GM18861 (cell line): ENCODE measurements around the gene POLR2H.

Source experiments
- ATAC-seq: cut with Tn5 transposase; IDR thresholded peaks from one replicate; pipeline ENCODE4 v1.9.1; 2021; ENCODE audit not compliant: unreplicated experiment

The POLR2H gene

DNA sequence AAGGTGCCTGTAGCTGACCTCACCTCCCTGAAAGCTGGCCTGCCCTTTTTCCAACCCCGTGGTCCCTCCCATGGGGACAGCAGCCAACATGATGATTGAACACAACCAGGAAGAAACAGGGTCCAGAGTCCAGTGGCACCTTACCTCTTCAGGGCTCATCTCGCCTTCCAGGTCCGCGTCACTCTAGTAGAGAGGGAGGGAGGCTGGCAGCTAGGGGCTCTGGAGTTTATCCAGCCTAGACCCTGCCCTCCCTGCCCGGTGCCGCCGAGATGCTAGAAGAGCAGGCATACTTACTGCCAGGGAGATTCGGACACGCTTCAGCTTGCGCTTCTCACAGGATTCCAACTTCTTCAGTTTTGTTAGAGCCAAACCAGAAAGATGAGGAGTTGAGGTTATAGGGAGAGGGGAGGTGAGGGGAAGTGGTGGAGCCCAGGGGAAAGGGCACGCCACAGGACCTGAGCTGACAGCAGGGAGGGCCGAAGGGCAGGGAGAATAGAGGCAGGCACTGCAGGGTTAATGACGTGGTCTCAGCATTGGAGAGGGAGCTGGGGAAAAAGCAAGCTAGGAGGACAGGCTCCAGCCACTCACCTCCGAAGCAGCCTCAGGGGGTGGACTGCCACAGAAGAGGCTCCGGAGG is 9.2 kb upstream of the POLR2H start:
- ATAC-seq, result no peak

DNA sequence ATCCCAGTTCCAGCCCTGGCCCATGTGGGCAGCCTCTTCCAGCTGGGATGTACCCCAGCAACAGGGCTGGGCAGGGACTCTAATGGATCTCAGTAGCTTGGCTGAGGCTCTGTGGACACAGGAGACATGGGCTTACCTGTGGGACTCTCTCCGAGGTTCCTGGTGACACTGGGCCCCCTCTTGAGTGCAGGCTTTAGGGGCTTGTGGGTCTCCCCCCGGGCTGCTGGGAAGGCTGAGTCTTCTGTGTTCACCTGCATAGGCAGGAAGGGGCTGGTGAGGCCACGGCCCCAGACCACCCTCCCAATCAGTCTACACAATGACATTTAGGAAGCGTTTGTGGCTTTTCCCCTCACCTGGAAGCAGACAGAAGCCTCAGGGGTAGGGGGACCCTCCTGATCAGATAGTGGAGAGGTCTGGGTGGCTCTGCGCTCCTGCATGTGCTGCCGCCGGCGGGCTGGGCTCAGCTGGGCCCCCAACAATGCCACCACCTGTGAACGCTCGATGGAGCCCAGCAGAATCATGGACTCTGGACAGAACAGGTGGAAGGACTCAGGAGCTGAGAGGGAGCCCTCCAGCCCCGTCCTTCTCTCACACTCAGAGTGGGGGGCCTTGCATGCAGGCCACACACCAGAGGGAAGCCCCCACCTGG is 8.5 kb upstream of the POLR2H start:
- ATAC-seq, result no peak

DNA sequence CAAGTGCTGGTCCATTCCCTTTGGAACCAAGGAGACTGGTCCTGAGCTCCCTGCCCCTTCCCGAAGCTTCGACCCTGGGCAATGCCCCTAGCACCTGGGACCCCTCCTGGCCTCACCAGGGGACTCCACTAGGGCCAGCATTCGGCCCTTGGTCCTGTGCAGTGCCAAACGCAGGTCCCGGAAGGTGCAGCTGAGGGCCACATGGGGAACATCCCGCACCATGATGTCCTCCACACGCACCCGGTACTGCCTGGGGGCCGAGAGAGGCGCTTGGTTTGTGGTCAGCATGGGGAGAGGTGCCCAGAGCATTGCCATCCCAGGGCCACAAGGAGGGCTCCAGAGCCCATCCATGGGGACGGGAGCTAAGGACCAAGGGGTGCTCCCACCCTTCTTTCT is 8.0 kb upstream of the POLR2H start:
- ATAC-seq, result no peak

DNA sequence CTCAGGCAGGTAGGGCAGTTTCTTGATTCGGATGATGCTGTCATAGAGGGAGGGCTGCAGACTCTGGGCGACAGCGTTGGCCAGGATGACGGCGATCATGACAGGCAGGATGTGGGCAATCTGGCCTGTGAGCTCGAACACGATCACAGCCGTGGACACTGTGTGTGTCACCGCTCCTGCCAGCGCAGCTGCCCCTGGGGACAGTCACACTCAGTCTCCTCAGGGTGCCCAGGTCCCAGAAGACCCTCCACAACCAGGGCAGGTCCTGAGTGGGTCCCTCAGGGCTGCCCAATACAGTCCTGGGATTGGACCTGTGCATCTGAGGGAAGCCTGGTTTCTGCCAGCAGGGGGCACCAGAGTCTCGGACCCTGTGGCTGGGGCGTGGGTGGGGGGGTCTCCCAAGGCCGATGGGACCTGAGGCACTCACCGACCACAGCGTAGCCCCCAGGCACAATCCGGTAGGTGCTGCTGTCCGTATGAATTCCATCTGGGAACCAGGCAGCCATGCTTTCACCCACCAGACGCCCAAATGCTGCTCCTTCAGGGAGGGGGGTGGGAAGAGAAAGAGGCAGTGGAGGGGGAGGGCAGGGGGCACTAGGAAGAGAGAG is 7.3 kb upstream of the POLR2H start:
- no peak for ATAC-seq

DNA sequence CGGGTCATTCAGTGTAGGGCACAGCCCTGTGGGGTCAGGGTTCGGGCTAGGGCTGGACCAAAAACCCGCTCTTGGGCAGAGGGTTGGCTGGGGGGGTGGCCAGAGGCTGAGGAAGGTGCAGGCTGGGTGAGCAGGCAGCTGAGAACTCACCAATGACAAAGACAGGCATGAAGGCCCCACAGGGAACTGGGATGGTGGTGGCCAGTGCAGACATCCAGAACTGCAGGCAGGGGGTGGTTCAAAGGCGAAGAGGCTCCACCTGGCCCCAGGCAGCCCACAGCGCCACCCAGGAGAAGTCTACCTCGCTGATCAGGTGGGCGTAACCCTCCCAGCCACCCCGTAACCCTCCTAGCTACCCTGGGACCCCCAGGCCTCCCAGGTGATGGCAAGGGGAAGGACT is 6.8 kb upstream of the POLR2H start:
- no peak for ATAC-seq

DNA sequence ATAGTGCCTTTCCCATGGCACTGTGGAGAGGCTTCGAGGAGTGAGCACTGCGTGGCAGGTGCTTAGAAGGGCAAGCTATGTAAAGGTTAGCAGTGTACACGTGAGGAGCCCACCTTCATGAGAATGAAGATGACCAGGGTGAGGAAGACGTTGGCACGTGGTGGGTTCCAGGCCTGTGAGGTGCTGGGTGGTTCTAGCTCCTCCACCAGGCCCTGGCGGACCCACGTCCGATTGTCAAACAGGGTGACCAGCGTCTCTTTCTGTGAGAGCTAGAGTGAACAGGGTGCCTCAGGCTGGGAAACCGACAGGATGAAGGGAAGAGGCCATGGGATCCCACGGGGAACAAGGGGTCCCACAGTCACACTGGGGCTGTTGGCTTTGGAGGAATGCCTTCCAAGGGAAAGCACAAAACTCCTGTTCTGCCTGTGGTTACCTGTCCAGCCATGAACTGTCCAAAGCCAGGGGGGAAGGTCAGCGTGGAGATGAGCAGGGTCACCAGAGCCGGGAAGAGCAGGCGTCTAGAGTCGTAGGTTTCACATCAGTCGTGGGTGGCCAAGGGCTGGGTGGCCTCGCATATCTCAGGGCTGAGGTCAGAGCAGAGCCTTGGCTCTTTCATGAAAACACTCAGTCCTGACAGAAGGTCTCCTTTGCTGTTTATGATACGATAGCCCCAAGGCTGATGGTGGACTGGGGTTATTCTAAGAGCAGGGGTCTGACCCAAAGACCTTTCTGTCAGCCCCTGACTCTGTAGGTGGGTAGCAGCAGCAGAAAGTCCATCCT is 6.1 kb upstream of the POLR2H start:
- ATAC-seq, result no peak

DNA sequence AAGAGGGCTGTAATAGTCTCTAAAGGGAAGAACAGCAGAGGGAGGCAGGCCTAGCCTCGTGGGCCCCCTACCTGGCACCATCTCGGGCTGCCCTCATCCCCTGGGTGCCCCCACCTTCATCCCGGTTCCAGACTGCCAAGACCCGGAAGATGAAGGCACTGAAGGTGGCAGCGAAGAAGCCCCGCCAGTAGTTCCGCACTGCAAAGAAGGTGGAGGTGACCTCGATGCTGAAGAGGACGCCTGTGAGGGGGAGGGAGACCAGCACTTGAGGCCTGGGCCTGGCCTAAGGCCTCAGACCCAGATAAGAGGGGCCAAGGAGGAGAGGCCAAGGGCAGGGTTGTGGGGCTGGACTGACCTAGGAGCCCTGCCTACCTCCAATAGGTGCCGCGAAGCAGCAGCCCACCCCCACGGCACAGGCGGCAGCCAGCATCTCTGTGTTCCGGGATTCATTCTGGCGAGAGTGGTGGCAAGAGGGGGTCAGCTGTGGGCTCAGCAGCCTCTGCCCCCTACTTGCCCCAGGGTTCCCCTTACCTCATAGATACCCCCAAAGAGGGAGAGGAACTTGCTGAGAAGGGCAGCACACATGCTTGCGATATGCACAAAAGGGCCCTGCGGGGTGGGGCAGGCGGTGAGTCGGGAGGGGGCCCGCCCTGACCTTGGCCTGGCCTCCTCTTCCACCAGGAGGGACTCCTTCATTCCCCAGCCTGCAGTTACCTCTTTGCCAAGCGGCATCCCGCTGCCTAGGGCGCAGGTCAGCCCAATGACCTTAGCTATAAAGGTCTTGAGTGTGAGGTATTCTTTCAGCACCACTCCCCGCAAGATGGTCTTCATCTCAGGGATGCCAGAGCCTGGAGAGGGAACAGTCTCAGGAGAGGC is 4.0 kb upstream of the POLR2H start:
- no peak for ATAC-seq

DNA sequence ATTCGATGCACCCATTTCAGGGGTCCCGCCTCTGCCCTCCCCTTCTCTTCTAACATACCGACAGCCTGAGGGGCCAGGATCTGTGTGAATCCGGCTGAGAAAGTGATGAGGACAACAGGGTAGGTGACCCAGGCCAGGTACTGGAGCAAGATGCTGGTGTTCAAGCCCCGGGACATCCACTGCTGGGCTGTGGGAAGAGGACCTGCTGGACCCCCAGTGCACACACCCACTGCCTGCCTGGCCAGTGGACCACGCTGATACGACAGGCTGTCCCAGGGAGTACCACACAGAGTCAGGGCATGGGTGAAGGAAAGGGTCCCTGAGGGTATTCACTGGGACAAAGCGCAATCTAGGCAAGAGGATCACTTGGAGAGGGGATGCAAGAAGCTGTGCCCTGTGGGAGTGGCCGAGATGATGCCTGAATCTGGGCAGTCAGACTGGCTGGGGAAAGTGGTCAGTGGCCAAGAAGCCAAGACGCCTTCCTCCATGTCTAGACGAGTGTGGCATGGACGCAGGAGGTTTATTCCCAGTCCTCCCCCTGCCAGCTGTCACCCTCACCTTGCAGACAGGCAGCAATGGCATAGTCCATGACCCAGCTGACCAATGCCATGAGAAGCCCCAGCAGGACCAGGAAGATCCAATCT is 3.3 kb upstream of the POLR2H start:
- no peak for ATAC-seq

DNA sequence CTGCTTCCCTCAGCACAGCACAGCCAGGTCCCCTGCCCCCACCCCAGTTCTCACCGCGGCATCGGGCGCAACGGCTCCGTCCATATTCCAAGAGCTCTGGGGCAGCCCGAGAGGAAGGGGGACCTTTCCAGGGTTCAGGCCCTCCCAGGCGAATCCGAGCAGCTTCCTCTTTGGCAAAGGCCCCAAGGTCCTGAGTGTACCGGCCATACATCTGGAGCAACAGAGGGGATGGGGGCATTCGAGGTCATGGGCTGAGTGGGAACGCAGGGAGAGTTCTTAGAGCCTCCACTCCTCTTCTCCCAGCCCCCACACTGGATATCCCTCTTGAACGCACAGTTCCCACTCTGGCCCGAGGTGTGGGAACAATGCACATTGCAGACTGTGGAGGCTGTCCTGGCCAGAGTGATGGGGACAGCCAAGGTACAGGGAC is 2.6 kb upstream of the POLR2H start:
- ATAC-seq, result no peak

DNA sequence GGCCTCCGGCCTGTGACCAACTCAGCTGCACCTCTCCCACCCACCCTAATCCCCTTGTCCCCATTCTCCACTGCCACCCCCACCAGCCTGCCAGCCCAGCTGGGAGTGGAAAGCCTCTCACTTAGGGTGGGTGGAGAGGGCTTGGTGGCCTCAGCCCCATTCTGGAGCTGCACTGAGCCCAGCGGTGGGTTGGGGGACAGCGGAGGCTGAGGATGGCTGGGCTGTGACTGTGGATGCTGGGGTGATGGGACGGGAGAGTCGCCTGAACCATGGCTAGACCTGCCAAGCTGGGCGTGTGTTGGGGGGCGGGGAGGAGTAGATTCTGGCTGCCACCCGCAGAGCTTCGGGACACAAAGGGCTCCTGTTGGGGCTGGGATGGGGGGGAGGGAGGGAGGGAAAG is 1.9 kb upstream of the POLR2H start:
- ATAC-seq, result no peak

DNA sequence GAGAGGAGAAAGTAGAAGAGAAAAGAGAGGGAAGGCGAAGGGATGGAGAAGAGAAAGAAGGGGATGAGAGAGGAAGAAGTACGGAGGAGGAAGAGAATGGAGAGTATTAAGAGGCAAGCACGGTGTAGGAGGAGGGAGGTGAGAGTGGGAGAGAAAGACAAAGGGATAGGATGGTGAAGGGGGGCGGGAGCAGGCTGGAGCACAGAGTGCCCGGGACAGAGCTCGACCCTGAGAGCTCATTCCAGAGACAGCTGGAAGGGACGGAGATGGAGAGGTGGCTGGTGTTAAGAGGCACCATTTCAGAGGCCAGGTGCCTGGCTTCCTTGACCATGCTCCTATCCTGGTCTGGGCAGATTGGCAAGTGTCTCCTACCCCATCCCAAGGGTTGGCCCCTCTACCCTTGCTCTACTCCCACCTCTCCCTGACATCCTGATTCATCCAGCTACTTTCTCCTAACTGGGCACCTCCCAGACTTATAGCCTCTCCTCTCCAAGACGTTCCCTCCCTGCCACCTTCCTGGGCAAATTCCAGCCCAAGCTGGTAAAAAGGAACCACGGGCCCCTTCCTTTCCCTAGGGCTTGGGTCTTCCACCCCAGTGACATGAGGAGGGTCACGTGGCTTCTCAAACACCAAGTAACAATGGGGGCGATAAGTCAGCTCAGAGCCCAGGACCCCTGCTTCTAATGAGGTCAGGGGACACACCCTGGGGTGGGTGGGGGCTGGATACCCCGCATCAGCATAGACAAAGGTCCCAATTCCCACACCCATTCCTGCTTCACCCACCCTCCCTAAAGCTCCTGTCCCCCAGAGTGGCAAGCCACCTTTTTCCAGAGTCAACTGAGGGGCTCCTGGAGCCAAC is 1.2 kb upstream of the POLR2H start:
- ATAC-seq, result no peak

DNA sequence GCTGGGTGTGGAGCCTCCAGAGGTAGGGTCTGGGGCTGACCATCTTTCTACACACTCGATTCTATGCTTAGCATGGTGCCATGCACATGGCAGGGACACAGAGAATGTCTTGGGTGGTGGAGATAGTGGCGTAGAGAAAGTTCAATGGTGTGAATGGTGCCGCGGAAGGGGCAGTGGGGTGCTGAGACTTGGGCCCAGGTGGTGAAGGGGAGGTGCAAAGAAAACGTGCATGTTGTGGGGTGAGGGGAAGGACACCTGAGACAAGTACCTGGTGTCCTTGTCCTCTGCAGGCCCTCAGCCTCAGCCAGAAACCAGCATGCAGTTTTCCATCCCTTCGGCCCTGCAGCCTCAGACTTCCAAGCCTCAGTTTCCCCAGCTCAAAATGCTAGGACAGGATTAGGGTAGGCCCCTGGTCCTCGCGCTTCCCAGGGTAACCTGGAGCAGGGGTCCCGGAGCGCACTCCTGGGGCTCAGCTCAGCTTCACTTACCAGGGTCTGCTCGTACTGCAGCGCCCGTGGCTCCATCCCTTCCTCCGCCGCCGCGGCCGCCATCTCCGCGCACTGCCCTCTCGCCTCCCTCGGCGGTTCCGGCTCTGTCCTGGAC is 480 bp upstream of the POLR2H start:
- ATAC-seq, result peak; percentile 2

DNA sequence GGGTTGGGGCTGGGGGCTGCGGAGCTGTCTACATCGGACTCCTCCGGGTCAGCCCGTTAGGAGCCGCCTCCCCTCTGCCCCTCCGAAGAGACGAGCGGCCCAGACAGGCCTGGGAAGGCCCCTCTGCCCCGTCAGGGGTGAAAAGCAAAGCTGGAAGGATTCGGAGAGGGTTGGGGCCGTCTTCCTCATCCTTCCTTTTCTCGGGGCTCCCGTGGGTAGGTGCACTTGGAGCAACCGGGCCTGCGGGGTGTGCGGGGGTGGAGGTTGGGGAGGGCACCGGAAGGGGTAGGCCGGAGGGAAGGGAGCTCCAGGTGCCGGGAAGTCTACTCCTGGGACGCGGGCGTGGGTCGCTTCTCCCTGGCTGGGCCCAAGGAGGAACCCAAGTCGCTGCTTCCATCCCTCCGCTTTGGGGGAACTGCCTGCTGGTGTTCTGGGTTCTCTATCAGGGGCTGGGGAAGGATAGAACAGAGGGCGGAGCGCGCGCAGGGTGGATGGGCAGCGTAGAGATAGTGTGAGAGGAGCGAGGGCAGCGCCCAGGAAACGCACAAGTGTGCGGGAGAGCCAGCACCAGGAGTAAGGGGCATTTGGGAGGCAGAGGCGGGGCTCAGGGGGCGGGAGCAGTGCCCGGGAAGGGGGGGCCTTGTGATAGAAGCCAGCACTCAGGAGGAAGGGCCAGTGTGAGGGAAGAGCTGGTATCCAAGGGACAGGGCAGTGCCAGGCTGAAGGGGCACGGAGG is 590 bp downstream of the POLR2H start:
- ATAC-seq, result no peak

DNA sequence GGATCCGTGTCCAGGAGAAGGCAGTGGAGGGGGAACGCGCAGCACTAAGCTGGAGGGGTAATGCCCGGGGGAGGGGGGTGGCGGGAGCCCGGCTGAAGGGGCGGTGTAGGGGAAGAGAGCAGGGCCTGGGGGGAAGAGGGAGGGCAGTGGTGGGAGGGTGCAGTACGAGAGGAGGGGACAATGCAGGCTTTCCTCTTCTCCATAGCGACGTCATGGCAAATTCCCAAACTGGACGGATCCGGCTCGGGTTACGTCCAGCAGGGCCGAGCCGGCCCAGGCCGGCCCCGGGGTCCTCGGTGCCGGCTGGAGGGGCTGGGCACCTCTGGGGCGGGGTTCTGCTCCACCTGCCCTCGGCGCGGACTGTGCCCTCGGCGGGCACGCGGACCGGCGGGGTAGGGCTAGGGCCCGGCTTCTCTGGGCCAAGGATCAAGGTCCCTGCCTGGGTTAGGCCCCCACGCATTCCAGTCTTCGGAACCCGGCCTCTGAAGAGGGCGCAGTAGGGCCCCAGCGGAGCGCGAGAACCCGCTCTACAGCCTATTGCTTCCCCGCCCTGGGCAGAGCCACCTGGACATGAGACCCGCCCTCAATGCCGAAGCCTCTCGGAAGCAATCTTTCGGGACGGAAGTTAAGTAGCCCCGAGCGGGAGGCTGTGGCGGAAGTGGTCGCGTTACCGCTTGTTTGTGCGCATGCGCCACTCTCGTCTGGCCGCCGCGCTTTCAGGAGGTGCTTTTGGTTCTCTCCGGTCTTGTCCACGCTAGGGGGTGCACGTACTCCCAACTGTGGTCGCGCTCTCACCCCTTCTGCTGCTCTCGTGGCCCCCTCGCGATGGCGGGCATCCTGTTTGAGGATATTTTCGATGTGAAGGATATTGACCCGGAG is 1.4 kb downstream of the POLR2H start:
- ATAC-seq, result peak; percentile 80

DNA sequence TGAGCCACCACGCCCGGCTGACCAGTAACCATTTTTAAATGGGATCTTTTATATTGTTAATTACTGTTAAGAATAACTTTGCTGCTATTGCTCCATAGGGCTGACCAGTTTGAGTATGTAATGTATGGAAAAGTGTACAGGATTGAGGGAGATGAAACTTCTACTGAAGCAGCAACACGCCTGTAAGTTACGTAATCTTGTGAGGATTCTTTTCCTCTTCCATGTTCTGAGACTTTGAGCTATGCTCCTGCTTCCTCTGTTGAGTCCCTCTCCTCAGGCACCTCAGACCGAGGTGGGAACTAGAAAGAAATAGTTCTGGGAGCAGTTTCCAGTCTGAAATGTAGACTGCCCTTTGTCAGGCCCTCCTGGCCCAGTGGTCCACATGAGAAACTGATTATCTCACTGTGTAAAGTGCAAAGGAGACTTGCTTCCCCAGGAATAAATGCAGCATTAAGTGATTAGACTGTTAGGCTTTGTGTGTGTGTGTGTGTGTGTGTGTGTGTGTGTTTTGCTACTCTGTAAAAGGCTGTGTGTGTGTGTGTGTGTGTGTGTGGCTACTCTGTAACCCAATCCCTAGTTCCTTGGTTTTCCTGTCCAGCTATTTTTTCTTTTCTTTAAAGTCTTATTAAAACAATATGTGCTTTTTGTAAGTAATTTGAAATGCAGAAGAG is 5.2 kb downstream of the POLR2H start:
- ATAC-seq, result no peak

DNA sequence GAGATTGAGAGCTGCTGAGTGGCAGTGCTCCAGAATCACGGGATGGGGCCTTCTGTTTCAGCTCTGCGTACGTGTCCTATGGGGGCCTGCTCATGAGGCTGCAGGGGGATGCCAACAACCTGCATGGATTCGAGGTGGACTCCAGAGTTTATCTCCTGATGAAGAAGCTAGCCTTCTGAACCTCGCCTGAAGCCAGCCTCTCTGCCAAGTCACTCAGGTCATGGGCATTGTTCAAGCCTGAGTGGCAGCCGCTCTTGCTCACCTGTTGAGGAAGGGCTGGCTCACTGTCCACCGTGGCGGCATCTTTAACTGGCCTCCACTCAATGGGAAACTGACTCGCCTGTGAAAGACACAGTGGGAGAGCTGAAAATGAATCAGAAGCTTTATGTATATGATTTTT is 6.6 kb downstream of the POLR2H start:
- no peak for ATAC-seq
